NB4 (cell line): Measurements from ENCODE around the gene MND1.

Experiments
- MYC ChIP-seq: IDR thresholded peaks from 2 replicates; pipeline ENCODE4 v1.6.1; 2011; ENCODE audit warnings: low read depth, low read length
- TF ChIP-seq, protein P1 (sequence below): IDR thresholded peaks from one replicate; pipeline ENCODE4 v1.5.1; 2012; ENCODE audit warnings: low read depth, low read length

DNA sequence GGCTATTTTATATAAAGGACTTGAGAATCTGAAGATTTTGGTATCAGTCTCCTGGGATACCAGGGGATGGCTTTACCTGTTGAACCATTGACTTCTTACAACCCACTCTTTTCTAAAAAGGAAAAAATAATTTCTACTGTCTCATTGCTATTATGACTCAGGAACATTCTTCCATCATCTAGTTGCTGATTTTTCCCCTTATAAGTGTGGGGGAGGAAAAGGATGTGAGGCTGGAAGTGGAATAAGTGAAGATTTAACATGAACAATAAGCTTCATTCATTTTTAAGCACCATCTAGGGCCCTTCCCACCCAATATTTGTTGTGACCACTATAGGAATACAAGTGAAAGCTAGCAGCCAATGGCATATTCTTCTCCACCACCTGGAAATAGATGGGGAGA is 10.6 kb upstream of the MND1 start:
- TF ChIP-seq, protein P1, sequence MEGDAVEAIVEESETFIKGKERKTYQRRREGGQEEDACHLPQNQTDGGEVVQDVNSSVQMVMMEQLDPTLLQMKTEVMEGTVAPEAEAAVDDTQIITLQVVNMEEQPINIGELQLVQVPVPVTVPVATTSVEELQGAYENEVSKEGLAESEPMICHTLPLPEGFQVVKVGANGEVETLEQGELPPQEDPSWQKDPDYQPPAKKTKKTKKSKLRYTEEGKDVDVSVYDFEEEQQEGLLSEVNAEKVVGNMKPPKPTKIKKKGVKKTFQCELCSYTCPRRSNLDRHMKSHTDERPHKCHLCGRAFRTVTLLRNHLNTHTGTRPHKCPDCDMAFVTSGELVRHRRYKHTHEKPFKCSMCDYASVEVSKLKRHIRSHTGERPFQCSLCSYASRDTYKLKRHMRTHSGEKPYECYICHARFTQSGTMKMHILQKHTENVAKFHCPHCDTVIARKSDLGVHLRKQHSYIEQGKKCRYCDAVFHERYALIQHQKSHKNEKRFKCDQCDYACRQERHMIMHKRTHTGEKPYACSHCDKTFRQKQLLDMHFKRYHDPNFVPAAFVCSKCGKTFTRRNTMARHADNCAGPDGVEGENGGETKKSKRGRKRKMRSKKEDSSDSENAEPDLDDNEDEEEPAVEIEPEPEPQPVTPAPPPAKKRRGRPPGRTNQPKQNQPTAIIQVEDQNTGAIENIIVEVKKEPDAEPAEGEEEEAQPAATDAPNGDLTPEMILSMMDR = no peak
- no peak for TF ChIP-seq MYC
